Natural killer cell (primary cell): ENCODE data around the gene PDGFC. TPM values are rescaled to one million over a fixed set of nuclear protein-coding genes. Genes with fewer than 3 reads are reported as not detected.

Experiments used
- ATAC-seq, 3 donors: fragments of 150-1000 bp in 2 of 3; fragments of 200-7000 bp in 1 of 3; cut with Tn5 transposase; 1 replicate in 1 of 3; 2 replicates in 2 of 3; pipeline ENCODE4 v1.10.0; 2021; ENCODE audit warnings: mild to moderate bottlenecking in 2 of 3, moderate library complexity in 2 of 3
- DNase-seq, 2 donors: peaks; one replicate each; pipeline versions ENCODE4 v3.0.0 to v3.0.0-alpha.2; 2013 to 2021; ENCODE audit warnings: mixed read lengths in 1 of 2
- H3K27ac ChIP-seq: one replicate; pipeline ENCODE4 v1.5.1; 2013; ENCODE audit warnings: mild to moderate bottlenecking, low read length
- H3K27me3 ChIP-seq: one replicate; pipeline ENCODE4 v1.6.1; 2013; ENCODE audit warnings: low read length; ENCODE audit not compliant: control insufficient read depth, insufficient read depth
- H3K36me3 ChIP-seq: one replicate; pipeline ENCODE4 v1.6.1; 2013; ENCODE audit warnings: low read length; ENCODE audit not compliant: control insufficient read depth, insufficient read depth
- H3K4me1 ChIP-seq: one replicate; pipeline ENCODE4 v1.6.1; 2013; ENCODE audit warnings: low read length; ENCODE audit not compliant: control insufficient read depth, insufficient read depth
- H3K4me3 ChIP-seq: one replicate; pipeline ENCODE4 v1.5.1; 2013; ENCODE audit warnings: low read length
- H3K9me3 ChIP-seq: one replicate; pipeline ENCODE4 v1.6.1; 2013; ENCODE audit warnings: low read length; ENCODE audit not compliant: control insufficient read depth, insufficient read depth
- H3K27ac Mint-ChIP-seq, 2 donors: one replicate each; pipeline ENCODE4 v1.8.0; 2022; ENCODE audit warnings: mild to moderate bottlenecking in 2 of 2, mixed read lengths in 2 of 2, moderate library complexity in 1 of 2
- H3K27me3 Mint-ChIP-seq, 2 donors: one replicate each; pipeline ENCODE4 v1.8.0; 2022; ENCODE audit warnings: low read depth in 2 of 2, mixed read lengths in 2 of 2
- H3K36me3 Mint-ChIP-seq: one replicate; pipeline ENCODE4 v1.8.0; 2022; ENCODE audit warnings: mixed read lengths
- H3K4me1 Mint-ChIP-seq, 2 donors: one replicate each; pipeline ENCODE4 v1.8.0; 2022; ENCODE audit warnings: mixed read lengths in 2 of 2
- H3K4me3 Mint-ChIP-seq: one replicate; pipeline ENCODE4 v1.8.0; 2022; ENCODE audit warnings: mild to moderate bottlenecking, moderate library complexity, mixed read lengths
- H3K9me3 Mint-ChIP-seq, 2 donors: one replicate each; pipeline ENCODE4 v1.8.0; 2022; ENCODE audit warnings: mixed read lengths in 2 of 2
- WGBS: methylation state at CpG from one replicate; pipeline ENCODE4 v1.1.7; 2013; ENCODE audit warnings: missing lambda C conversion rate; ENCODE audit not compliant: insufficient coverage; 5-methylcytosine and 5-hydroxymethylcytosine counted together
- intact Hi-C: fragments of 100-400 bp; cut with micrococcal nuclease; formaldehyde crosslinking; loops from one replicate; pipeline ENCODE4 v1.14.2; 2022
- total RNA-seq, 4 donors: library from RNA; stranded (reverse); fragments of 120-200 nt in 1 of 4; gene quantifications; one replicate each; pipeline versions ENCODE4 v1.2.3 to v1.2.4, GENCODE V29; 2013 to 2022
- TF ChIP-seq, protein P1 (sequence below): fragments of 200-600 bp; IDR thresholded peaks from one replicate; pipeline ENCODE4 v1.8.0; 2022; ENCODE audit warnings: antibody characterized with exemption

Gene PDGFC
- total RNA-seq, 3 donors from 2014 or later (not counting 1 experiment from before 2014, with no cell fraction given), result 0.72 to 1.6 (median 0.90) TPM

DNA sequence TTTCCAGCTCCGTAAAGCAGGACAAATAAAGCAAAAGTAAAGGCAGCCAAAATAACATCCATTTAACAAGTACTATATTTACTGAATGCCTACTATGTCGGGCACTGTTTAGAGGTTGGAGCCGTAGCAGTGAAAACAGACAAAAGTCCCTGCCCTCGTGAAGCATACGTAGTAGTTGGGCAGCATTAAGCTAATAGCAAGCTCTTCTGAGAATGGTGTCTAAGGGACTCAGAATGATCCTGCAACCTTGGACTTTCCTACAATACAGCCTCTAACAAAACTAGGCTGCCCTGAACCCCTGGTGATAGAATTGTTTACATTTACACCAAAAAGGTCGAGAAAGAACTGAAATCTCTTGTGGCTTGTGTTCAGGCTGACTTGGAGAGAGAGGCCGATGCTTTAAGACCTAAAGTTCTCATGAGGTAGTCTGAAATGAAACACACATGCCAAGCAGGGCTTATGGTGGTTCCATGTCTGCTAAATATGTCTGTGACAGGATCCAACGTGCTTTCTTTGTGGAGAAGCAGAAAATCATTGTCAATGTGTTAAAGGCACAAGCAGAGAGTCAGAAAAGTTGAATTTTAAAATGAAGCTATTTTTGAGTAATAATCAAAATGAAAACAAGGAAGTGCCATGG lies 898 bp upstream of the PDGFC start:
- peaks cover 0 to 6% of the 10 kb centered on the region in 2 donors for H3K4me1 Mint-ChIP-seq
- intact Hi-C loops, result no loop called here
- H3K9me3 Mint-ChIP-seq, result peaks cover 2 to 3% of the 10 kb centered on the region in 2 donors
- H3K4me3 Mint-ChIP-seq, result peak overlapping the region; percentile 54
- Histone ChIP-seq H3K27me3 (peaks cover 14% of the 10 kb centered on the region), H3K27ac (no peak overlapping the region), H3K36me3 (no peaks in the 10 kb centered on the region), H3K9me3 (no peaks in the 10 kb centered on the region), H3K4me1 (peaks cover 12% of the 10 kb centered on the region), H3K4me3 (peak overlapping the region; percentile 18)
- peaks cover 26 to 42% of the 10 kb centered on the region in 2 donors for H3K27me3 Mint-ChIP-seq
- TF ChIP-seq, protein P1, sequence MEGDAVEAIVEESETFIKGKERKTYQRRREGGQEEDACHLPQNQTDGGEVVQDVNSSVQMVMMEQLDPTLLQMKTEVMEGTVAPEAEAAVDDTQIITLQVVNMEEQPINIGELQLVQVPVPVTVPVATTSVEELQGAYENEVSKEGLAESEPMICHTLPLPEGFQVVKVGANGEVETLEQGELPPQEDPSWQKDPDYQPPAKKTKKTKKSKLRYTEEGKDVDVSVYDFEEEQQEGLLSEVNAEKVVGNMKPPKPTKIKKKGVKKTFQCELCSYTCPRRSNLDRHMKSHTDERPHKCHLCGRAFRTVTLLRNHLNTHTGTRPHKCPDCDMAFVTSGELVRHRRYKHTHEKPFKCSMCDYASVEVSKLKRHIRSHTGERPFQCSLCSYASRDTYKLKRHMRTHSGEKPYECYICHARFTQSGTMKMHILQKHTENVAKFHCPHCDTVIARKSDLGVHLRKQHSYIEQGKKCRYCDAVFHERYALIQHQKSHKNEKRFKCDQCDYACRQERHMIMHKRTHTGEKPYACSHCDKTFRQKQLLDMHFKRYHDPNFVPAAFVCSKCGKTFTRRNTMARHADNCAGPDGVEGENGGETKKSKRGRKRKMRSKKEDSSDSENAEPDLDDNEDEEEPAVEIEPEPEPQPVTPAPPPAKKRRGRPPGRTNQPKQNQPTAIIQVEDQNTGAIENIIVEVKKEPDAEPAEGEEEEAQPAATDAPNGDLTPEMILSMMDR, result no peak
- no peak overlapping the region for H3K27ac Mint-ChIP-seq
- DNase-seq, result no peak
- H3K36me3 Mint-ChIP-seq, result no peaks in the 10 kb centered on the region
- no peak for ATAC-seq
- WGBS, result 16% methylated on average over 7 of the region's 8 CpGs

DNA sequence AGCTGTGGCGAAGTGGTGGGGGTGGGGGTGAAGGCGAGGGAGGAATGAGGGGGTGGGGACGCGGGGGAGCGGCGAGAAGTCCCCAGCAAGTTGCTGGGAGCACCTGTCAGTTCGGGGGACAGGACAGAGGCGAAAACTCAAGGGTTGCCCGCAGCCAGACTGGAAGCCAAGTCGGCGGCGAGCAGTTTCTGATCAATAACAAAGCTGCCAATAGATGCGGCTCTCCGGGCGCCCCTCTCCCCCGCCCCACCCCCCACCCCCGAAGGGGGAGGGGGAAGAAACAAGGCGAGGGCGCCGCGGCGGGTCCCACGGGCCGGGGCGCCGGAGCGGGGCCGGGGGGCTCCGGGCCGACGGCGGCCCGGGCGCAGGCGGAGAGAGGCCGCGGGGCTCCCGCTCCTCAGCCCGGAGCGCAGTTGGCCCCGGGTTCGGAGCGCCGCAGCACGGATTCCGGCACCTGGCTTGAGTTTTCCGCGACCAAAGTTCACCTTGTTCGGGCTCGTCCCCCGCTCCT lies 379 bp downstream of the PDGFC start:
- intact Hi-C loops, result no loop called here
- TF ChIP-seq, protein P1, result no peak
- ATAC-seq (peak in 1 of 3 donors; percentile 21), DNase-seq (no peak)
- peak overlapping the region; percentile 69 for H3K4me3 Mint-ChIP-seq
- peaks cover 12% of the 10 kb centered on the region for H3K4me1 ChIP-seq
- H3K9me3 ChIP-seq, result no peaks in the 10 kb centered on the region
- peaks cover 14% of the 10 kb centered on the region for H3K27me3 ChIP-seq
- 4% methylated on average over 45 of the region's 51 CpGs for WGBS
- no peaks in the 10 kb centered on the region for H3K36me3 Mint-ChIP-seq
- no peaks in the 10 kb centered on the region for H3K36me3 ChIP-seq
- H3K9me3 Mint-ChIP-seq, result peaks cover 2 to 6% of the 10 kb centered on the region in 2 donors
- no peak overlapping the region for H3K27ac Mint-ChIP-seq
- peaks cover 28 to 52% of the 10 kb centered on the region in 2 donors for H3K27me3 Mint-ChIP-seq
- peak overlapping the region; percentile 44 for H3K4me3 ChIP-seq
- H3K4me1 Mint-ChIP-seq, result peaks cover 0 to 6% of the 10 kb centered on the region in 2 donors
- no peak overlapping the region for H3K27ac ChIP-seq

DNA sequence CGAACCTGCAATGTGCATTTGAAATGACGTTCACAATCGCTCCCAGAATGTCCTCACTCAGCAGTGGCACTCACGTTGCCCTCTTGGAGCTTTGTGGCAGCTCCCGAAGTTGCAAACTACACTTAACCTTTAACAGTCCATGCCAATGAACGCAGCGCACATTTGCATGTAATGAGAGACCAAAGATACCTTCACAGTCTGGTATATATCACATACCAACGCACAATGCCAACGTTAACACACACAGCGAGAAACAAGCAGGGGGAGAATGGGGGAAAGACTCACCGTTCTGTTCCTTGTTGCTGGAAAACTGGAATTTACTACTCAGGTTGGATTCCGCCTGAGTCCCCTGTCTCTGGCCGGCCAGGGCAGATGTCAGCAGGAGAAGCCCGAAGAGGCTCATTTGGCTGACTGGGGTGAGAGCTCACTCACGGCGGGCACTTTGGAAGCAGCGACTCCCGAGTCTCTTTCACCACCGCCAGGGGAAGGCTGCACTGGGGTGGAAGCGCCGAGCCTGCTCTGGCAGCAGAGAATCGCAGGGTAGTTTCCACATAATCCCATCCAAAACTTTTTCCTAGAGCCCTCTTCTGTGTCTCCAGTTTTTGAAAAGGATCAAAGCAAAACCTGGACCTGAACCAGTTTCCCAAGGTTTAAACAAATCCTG lies 966 bp downstream of the PDGFC start:
- Histone ChIP-seq H3K27ac (no peak overlapping the region), H3K4me1 (peaks cover 12% of the 10 kb centered on the region), H3K4me3 (no peak overlapping the region), H3K9me3 (no peaks in the 10 kb centered on the region), H3K36me3 (no peaks in the 10 kb centered on the region), H3K27me3 (peaks cover 14% of the 10 kb centered on the region)
- TF ChIP-seq, protein P1, result no peak
- peaks cover 2 to 6% of the 10 kb centered on the region in 2 donors for H3K9me3 Mint-ChIP-seq
- DNase-seq (no peak), ATAC-seq (no peak)
- peak overlapping the region; percentile 69 for H3K4me3 Mint-ChIP-seq
- no peaks in the 10 kb centered on the region for H3K36me3 Mint-ChIP-seq
- peaks cover 28 to 52% of the 10 kb centered on the region in 2 donors for H3K27me3 Mint-ChIP-seq
- no peak overlapping the region for H3K27ac Mint-ChIP-seq
- intact Hi-C loops, result no loop called here
- H3K4me1 Mint-ChIP-seq, result peaks cover 0 to 6% of the 10 kb centered on the region in 2 donors
- WGBS, result 2% methylated on average over 22 of the region's 22 CpGs
